Ovary (tissue), 9 donors: ENCODE results near the gene COL9A3. TPM values are rescaled to one million over a fixed set of nuclear protein-coding genes. Genes with fewer than 3 reads are reported as not detected.

Experiments
- DNase-seq, 5 donors: peaks; one replicate each; pipeline ENCODE4 v3.0.0-alpha.2; 2019 to 2020
- H3K27ac ChIP-seq, 2 donors: fragments of 200-600 bp; one replicate each; pipeline versions ENCODE4 v1.5.1 to v1.8.0; 2019 to 2022
- H3K27me3 ChIP-seq: fragments of 200-600 bp; one replicate; pipeline ENCODE4 v1.8.0; 2022
- H3K36me3 ChIP-seq: fragments of 200-600 bp; sonication (generic); one replicate; pipeline ENCODE4 v1.5.1; 2019
- H3K4me1 ChIP-seq: one replicate; pipeline ENCODE4 v1.8.1; 2013; ENCODE audit warnings: mild to moderate bottlenecking, moderate library complexity; ENCODE audit not compliant: insufficient read depth
- H3K4me3 ChIP-seq: fragments of 200-600 bp; sonication (generic); one replicate; pipeline ENCODE4 v1.5.1; 2017
- H3K9me3 ChIP-seq, 2 donors: fragments of 200-600 bp in 1 of 2; sonication (generic) in 1 of 2; one replicate each; pipeline versions ENCODE4 v1.5.1 to v1.8.1; 2013 to 2019; ENCODE audit warnings: mild to moderate bottlenecking in 1 of 2, moderate library complexity in 1 of 2
- CTCF ChIP-seq, 3 donors: fragments of 450-650 bp in 2 of 3; fragments of 200-600 bp in 1 of 3; IDR thresholded peaks; one replicate each; pipeline versions ENCODE4 v1.5.1 to v1.8.0; 2016 to 2022; ENCODE audit warnings: antibody characterized with exemption in 3 of 3, mild to moderate bottlenecking in 1 of 3
- EP300 ChIP-seq: sonication (generic); formaldehyde crosslinking; IDR thresholded peaks from one replicate; pipeline ENCODE4 v1.6.1; 2017; ENCODE audit warnings: antibody characterized with exemption
- POLR2A ChIP-seq: fragments of 450-650 bp; IDR thresholded peaks from one replicate; pipeline ENCODE4 v1.6.1; 2017; ENCODE audit warnings: antibody characterized with exemption, mild to moderate bottlenecking, moderate library complexity
- WGBS, 3 donors: extraction: QIAGEN DNeasy Blood & Tissue Kit in 1 of 3; methylation state at CpG; one replicate each; pipeline versions ENCODE4 v1.1.5 to v1.1.7; 2013 to 2017; 5-methylcytosine and 5-hydroxymethylcytosine counted together
- intact Hi-C, 4 donors: fragments of 100-400 bp; cut with DNase I; formaldehyde crosslinking; loops; one replicate each; pipeline versions ENCODE4 v1.11.0 to v1.15.1; 2022 to 2023
- polyA plus RNA-seq, 2 donors: library from polyadenylated mRNA; stranded (reverse); fragments of 200-250 nt in 1 of 2; fragments of 350-450 nt in 1 of 2; fragmentation: Illumina TruSeq in 1 of 2; extraction: RNeasy Lipid Tissue Mini Kit (QIAGEN cat#74804) in 1 of 2; gene quantifications; one replicate each; pipeline ENCODE4 v1.2.3, GENCODE V29; 2013 to 2014
- total RNA-seq, 7 donors: library from RNA; depleted of rRNA in 2 of 7; stranded (reverse); fragments of >200 nt in 2 of 7; fragmentation: NEBNext Ultra II Directional in 3 of 7; extraction: Animal tissue kit (Norgen Biotek cat#: 25700) in 3 of 7; gene quantifications; one replicate each; pipeline versions ENCODE4 v1.1.0 to v1.2.4, GENCODE V29; 2016 to 2023
- donor health status: DM: no; HTN: no; CAD: no; lungs with moderate emphysema.
- donor health status: DM: no; HTN: no; CAD: no.
- donor health status: Bipolar disorder and iron deficiency.
- donor health status: DM: yes; HTN: yes; CAD: no.
- donor health status: DM: no; HTN: no; CAD: no.
- donor health status: DM: yes; HTN: yes; CAD: no.

Gene COL9A3
- total and polyA plus RNA-seq, 9 donors = 0.65 to 3.0 (median 1.6) TPM; not detected in 1

- intact Hi-C loops = loop anchor here in 2 of 4 donors (5.0 kb wide), 1 partner anchor 139 kb away; no protein-coding TSS in a partner anchor
- Histone ChIP-seq H3K27me3 (no peaks in the 10 kb centered on the region), H3K4me1 (peaks cover 10% of the 10 kb centered on the region), H3K27ac (no peak overlapping the region), H3K9me3 (no peaks in the 10 kb centered on the region), H3K36me3 (no peaks in the 10 kb centered on the region), H3K4me3 (peak overlapping the region; percentile 79)
- 58 to 67% (median 67%) methylated on average over 10 to 11 of the region's 11 CpGs for WGBS, 3 donors
- no peak for TF ChIP-seq POLR2A
- DNase-seq = no peak
Measured at GRCh38 chr20:62806383-62807050, 10.3 kb upstream of the COL9A3 start.

DNA sequence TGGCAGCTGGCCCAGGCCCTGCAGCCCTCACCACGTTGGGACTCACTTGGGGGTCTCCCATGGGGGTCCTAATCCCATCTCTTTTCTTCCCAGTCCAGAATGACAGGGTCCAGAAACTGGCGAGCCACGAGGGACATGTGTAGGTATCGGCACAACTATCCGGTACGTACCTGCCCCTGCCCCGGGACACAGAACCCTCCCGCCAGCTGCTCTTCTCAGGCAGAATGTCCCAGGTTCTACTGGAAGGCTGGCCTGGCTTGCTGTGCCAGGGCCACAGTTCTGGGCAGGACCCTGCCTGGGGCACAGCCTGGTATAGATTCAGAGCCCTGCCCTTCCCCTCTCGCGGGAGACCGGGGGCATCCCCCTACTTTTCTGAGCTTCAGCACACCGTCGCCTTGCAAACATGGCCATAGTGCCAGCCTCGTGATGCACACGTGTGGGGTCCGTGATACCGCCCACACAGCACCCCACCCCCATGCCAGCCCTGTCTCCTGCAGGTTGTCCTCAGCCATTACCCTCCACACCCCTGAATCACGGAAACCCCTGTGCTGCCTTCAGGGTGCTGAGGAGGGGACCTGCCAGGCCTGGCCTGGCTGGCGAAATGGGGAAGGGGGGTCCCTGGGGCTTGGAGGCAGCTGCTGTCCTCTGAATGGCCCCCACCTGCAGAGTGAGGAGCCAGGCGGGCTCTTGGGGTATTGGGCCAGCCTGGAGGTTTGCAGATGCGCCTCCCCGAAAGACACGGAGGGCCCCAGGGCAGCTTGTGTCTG is 9.2 kb upstream of the COL9A3 start:
- no peaks in the 10 kb centered on the region for H3K27me3 ChIP-seq
- no peak overlapping the region for H3K27ac ChIP-seq
- intact Hi-C loops = loop anchor here in 2 of 4 donors (5.0 kb wide), 1 partner anchor 140 kb away; no protein-coding TSS in a partner anchor
- H3K4me1 ChIP-seq = peaks cover 10% of the 10 kb centered on the region
- no peak overlapping the region for H3K4me3 ChIP-seq
- no peak for DNase-seq
- TF ChIP-seq POLR2A (no peak), CTCF (IDR thresholded peaks at IDR 0.05) (no peak), EP300 (no peak)
- H3K9me3 ChIP-seq = no peaks in the 10 kb centered on the region
- no peaks in the 10 kb centered on the region for H3K36me3 ChIP-seq
- WGBS, 3 donors = 79 to 85% (median 83%) methylated on average over 19 to 23 of the region's 23 CpGs

DNA sequence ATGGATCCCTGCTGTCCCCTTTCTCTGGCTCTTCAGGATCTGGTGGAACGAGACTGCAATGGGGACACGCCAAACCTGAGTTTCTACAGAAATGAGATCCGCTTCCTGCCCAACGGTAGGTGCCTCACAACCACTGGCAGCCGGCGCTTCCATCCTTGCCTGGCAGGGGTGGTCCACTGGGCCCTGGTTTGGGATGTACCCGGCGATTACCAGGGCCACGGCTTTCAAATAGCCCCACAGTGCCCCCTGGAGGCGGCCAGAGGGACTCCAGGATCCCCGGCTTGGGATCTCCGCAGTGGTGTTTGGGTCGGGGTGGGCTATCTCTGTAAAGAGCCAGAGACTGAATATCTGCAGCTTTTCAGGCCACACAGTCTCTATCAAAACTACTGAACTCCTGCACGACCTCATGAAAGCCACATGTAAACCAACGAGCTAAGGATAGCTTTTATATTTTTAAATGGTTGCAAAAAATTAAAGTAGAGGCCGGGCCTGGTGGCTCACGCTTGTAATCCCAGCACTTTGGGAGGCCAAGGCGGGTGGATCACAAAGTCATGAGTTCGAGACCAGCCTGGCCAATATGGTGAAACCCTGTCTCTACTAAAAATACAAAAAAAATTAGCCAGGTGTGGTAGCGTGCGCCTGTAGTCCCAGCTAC is 8.5 kb upstream of the COL9A3 start:
- Histone ChIP-seq H3K9me3 (no peaks in the 10 kb centered on the region), H3K4me3 (no peak overlapping the region), H3K27me3 (no peaks in the 10 kb centered on the region), H3K36me3 (no peaks in the 10 kb centered on the region), H3K4me1 (peaks cover 10% of the 10 kb centered on the region), H3K27ac (no peak overlapping the region)
- 42 to 43% (median 43%) methylated on average over 20 to 21 of the region's 21 CpGs for WGBS, 3 donors
- intact Hi-C loops = loop anchor here in 2 of 4 donors (5.0 kb wide), 1 partner anchor 141 kb away; no protein-coding TSS in a partner anchor
- no peak for TF ChIP-seq EP300
- TF ChIP-seq CTCF (IDR thresholded peaks at IDR 0.05) = peak; percentile 75 to 80 (median 78)
- no peak for TF ChIP-seq POLR2A
- DNase-seq = peak; percentile 63 to 83 (median 77)

- TF ChIP-seq EP300 (no peak), CTCF (IDR thresholded peaks at IDR 0.05) (no peak), POLR2A (no peak)
- H3K36me3 ChIP-seq = no peaks in the 10 kb centered on the region
- intact Hi-C loops = loop anchor here in 2 of 4 donors (5.0 kb wide), 1 partner anchor 142 kb away; no protein-coding TSS in a partner anchor
Measured at GRCh38 chr20:62809530-62810428, 7.1 kb upstream of the COL9A3 start.

More at GRCh38 chr20:62809530-62810428, 7.1 kb upstream of the COL9A3 start:
- Histone ChIP-seq H3K4me1 (peaks cover 10% of the 10 kb centered on the region), H3K27me3 (no peaks in the 10 kb centered on the region), H3K27ac (no peak overlapping the region), H3K9me3 (no peaks in the 10 kb centered on the region), H3K4me3 (no peak overlapping the region)
- 88 to 92% (median 90%) methylated on average over 24 of the region's 24 CpGs for WGBS, 3 donors
- no peak for DNase-seq
